ENCODE data around the gene MS4A2.
"Not testable (repeated sequence)": the region's sequence is repeated elsewhere in the genome, so short reads cannot be mapped to it uniquely, and the experiment has no call there.

The MS4A2 gene

DNA sequence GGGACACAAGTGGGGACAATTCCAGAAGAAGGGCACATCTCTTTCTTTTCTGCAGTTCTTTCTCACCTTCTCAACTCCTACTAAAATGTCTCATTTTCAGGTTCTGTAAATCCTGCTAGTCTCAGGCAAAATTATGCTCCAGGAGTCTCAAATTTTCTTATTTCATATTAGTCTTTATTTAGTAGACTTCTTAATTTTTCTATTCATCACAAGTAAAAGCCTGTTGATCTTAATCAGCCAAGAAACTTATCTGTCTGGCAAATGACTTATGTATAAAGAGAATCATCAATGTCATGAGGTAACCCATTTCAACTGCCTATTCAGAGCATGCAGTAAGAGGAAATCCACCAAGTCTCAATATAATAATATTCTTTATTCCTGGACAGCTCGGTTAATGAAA, at the start of gene MS4A2:
MS4A2 (plus strand) TSS at position 301 of the 400 bp plus-strand sequence. CDS start 102 bp downstream, outside the sequence.
- DNase-seq (ENCODE audit: low spot score) (no peak), FAIRE-seq (no peak)

GRCh38 chr11:60040109-60040508, 48.4 kb upstream of the MS4A2 start, which contains the start of gene OOSP2:
Gene OOSP2 (plus strand): TSS chr11:60040409. CDS start chr11:60040460, 51 bp downstream.
- FAIRE-seq, result no peak
- no peak for DNase-seq (ENCODE audit: low spot score)

GRCh38 chr11:60050422-60050821, 38.0 kb upstream of the MS4A2 start:
- not testable (repeated sequence) for FAIRE-seq; DNase-seq (ENCODE audit: low spot score)

DNA sequence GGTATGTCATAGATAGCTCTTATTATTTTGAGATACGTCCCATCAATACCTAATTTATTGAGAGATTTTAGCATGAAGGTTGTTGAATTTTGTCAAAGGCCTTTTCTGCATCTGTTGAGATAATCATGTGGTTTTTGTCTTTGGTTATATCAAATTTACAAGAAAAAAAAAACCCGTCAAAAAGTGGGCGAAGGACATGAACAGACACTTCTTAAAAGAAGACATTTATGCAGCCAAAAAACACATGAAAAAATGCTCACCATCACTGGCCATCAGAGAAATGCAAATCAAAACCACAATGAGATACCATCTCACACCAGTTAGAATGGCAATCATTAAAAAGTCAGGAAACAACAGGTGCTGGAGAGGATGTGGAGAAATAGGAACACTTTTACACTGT, 37.6 kb upstream of the MS4A2 start:
- not testable (repeated sequence) for FAIRE-seq; DNase-seq (ENCODE audit: low spot score)

DNA sequence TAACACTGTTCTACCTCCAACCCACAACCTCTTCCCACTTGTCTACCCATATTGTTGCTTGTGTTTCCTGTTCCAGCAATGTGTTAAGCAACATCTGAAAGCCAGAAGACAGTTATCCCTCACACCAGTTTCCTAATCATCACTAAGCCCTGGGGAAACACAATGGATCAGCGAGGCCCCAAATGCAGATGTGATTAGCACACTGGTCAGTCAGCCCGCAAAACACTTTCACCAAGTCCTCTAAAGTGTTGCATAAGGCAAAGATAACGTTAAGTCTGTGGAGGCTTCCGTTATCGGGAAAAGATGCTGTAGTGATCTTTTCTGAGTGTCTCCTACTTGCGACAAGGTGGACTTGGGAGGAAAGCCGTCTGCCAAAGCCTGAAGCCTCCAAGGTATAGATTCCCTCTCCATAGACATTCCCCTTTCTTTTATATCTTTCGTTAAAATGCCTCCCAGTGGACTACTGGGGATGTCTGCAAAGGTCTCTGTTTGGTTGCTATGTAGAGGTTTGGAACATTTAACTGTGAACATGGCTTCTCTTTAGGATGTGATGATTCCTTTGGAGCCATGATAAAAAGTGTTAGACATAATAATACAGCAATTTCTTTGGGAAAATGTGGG, 32.0 kb upstream of the MS4A2 start, which contains the start of gene MS4A3:
MS4A3 (plus strand) TSS at position 317 of the 621 bp plus-strand sequence. CDS start 4,496 bp downstream, outside the sequence.
- FAIRE-seq (no peak), DNase-seq (ENCODE audit: low spot score) (no peak)

- FAIRE-seq (no peak), DNase-seq (ENCODE audit: low spot score) (no peak)
Measured at GRCh38 chr11:60059052-60059451, 29.4 kb upstream of the MS4A2 start.

GRCh38 chr11:60059521-60060240, 28.8 kb upstream of the MS4A2 start:
- no peak for DNase-seq (ENCODE audit: low spot score)
- no peak for FAIRE-seq

DNA sequence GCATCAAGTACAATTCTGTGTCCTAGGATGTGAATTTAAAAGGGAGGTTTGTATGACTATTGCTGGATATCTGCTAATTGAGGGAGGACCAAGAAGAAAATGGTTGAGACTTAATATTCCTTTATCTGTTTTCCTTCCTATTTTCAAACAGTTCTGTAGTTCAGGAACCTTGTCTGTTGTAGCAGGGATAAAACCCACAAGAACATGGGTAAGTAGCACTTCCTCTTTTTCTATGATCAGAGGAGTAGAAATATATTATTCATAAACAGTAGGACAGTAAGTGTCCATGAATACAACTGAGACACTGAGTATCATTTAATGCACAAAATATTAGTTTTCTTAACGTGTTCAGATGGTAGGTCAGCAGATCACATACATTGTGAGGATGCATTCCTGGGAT, 24.4 kb upstream of the MS4A2 start:
- FAIRE-seq, result no peak
- DNase-seq (ENCODE audit: low spot score), result no peak

DNA sequence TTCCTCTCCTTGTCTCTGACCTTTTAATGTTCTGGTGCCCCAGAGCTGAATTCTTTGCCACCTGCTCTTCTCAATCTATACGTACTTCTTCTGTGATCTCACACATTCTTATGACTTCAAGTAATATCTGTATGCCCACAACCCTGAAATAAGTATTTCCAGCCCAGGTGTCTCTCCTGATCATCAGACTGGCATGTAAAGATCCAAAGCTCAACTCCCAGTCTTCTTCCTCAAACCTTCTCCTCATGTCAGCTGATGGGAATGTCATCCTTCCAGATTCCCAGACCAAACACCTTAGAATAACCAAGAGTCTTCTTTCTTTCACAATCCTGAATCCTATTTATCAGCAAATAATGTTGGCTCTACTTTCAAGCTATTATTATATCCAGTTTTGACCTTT, 22.7 kb upstream of the MS4A2 start:
- FAIRE-seq (no peak), DNase-seq (ENCODE audit: low spot score) (no peak)

DNA sequence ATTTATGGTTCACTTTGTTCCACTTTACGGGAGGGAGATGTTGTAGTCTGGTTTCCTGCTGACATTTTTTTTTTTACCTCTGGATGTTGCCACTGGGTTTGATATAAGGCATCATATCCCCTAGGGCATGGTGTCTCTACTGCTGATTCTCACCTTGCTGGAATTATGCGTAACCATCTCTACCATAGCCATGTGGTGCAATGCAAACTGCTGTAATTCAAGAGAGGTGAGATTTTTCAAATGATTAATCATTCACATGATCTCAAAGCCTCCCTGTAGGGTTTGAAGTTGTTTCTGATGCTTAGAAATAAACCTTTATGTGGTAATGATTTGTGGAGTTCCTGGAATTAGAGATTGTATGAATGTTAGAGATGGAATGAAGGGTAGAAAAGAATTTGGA, 19.0 kb upstream of the MS4A2 start:
- FAIRE-seq (no peak), DNase-seq (ENCODE audit: low spot score) (no peak)

- not testable (repeated sequence) for DNase-seq (ENCODE audit: low spot score); FAIRE-seq
Measured at GRCh38 chr11:60071644-60072043, 16.8 kb upstream of the MS4A2 start.

DNA sequence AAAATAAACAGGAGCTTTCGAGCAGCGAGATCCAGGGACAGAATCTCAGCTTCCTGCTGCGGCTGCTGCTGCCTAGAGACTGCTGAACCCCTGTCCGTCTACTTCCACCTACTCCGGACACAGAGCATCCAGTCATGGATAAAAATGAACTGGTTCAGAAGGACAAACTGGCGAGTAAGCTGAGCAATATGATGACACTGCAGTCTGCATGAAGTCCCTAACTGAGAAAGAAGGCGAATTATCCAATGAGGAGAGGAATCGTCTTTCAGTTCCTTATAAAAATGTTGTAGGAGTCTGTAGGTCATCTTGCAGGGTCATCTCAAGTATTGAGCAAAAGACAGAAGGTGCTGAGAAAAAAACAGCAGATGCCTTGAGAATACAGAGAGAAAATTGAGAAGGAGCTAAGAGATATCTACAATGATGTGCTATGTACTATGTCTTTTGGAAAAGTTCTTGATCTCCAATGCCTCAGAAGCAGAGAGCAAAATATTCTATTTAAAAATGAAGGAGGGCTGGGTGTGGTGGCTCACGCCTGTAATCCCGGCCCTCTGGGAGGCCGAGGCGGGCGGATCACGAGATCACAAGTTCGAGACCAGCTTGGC, 11.1 kb upstream of the MS4A2 start:
- DNase-seq (ENCODE audit: low spot score) (no peak), FAIRE-seq (no peak)

DNA sequence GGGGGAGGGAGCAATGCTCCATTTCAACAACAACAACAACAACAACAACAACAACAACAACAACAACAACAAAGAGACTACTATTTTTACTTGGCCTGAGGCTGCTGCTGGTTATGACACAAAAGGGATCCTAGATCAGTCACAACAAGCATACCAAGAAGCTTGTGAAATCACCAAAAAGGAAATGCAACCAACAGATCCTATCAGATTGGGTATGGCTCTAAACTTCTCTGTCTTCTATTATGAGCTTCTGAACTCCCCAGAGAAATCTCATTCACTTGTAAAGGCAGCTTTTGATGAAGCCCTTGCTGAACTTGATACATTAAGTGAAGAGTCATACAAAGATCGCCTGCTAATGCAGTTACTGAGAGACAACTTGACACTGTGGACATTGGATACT, 10.5 kb upstream of the MS4A2 start:
- no peak for FAIRE-seq
- DNase-seq (ENCODE audit: low spot score), result no peak

DNA sequence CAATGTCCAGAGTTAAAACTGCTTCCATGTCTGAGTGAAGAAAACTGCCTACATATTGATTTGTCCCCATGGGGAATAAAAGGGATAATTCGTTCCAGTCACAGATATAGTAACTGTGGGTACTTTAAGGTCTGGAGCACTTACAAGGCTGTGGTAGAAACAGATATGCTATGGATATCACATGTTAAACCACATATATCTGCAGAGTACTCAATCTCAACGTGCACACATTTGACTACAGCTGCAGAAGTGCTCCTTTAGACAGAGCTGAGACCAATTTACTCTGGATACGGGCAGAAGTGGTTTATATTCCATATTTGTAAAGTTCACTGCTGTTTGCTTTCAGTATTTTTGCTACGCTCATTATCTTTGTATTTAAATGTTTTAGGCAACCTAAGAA, 9.7 kb upstream of the MS4A2 start:
- no peak for FAIRE-seq
- no peak for DNase-seq (ENCODE audit: low spot score)

DNA sequence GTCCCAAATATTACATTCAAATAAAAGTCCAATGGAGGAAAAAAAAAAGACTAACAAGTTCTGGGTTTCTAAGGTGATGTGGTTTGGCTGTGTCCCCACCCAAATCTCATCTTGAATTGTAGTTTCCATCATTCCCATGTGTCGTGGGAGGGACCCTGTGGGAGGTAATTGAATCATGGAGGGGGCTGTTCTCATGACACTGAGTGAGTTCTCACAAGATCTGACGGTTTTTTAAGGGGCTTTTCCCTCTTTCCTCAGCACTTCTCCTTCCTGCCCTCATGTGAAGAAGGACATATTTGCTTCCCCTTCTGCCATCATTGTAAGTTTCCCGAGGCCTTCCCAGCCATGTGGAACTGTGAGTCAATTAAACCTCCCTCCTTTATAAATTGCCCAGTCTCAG, 7.9 kb upstream of the MS4A2 start:
- no peak for FAIRE-seq

DNA sequence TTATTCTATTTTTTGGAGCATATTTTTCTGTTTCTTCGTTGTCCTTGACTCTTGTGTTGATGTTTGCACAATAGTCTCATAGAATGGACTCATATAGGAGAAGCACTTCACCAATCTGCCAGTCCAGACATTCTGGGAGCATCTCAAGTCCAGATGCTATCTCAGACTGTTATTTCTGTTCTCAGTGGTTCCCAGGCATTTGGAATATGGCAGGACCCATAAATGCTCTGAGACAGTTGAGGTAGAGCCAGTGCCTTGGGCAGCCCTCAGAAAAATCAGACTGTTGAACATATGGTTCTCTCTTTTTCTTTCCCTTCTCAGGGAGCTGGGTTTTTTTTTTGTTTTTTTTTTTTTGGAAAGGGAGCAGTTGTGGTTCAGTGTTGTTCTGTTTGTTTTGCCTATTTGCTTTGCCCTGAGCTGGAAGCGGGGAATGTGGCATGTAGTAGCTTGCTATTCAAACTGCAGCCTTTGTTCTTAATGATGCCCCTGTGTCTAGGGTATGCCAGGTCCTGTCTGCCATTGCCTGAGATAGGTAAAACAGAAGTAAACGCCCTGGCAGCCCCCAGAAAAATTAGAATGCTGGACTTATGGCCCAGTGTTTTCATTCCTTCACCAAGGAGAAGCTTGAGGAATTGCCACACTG, 3.7 kb upstream of the MS4A2 start:
- no peak for FAIRE-seq
- no peak for DNase-seq (ENCODE audit: low spot score)

More for the DNA sequence above, 7.9 kb upstream of the MS4A2 start:
- no peak for DNase-seq (ENCODE audit: low spot score)

GRCh38 chr11:60085909-60086308, 2.6 kb upstream of the MS4A2 start:
- DNase-seq (ENCODE audit: low spot score) (no peak), FAIRE-seq (no peak)

DNA sequence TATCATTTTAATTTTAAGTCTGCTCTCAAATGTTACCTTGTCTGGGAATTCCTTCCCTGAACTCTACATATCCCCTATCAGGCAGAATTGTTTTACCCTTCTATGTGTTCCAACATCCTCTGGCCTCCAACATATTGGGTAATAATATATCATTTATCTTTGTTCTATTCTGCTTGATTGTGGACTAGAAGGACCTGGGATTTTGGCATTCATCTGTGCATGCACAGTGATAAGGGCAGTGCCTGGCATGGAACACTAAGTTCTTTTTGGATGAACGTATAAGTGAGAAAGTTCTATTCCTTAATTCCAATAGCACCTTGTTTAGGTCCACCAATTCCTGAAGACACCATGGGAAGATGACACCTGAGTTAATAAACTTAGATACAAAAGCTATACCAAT, 1.2 kb upstream of the MS4A2 start:
- FAIRE-seq, result no peak

GRCh38 chr11:60095477-60096120, 7.1 kb downstream of the MS4A2 start:
- DNase-seq (ENCODE audit: low spot score), result no peak
- FAIRE-seq, result no peak

More for the DNA sequence above, 1.2 kb upstream of the MS4A2 start:
- DNase-seq (ENCODE audit: low spot score), result no peak

DNA sequence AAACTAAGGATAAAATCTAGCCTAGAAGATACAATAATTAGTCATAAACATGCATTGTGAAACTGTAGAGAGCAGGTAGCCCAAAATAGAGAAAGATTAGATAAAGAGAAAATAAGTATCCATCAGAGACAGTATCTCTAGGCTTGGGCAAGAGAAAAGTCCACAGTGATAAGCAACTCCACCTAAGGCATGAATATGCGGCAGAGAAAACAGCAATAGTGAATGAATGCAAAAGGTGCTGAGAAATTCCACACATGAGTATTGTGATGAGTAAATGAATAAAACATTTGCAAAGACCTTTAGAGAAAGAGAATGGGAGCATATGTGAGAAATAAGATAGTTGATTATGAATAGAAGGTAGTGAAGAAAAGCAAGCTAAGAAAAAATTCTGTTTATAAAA, 8.7 kb downstream of the MS4A2 start:
- no peak for FAIRE-seq
- DNase-seq (ENCODE audit: low spot score), result no peak

DNA sequence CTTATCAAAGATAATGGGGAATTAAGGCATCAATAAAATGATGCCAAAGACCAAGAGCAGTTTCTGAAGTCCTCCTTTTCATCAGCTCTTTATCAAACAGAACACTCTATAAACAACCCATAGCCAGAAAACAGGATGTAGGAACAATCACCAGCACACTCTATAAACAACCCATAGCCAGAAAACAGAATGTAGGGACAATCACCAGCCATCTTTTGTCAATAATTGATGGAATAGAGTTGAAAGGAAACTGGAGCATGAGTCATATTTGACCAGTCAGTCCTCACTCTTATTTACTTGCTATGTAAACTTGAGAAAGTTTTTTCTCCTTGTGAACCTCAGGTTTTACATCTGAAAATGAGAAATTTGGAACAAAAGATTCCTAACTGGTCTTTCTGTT, 10.0 kb downstream of the MS4A2 start:
- no peak for FAIRE-seq

More for the DNA sequence above, 10.0 kb downstream of the MS4A2 start:
- DNase-seq (ENCODE audit: low spot score), result no peak

All from RCC 7860 (cell line).